ACC112 (cell line): ENCODE measurements around the gene POT1.

Experiments used
- H2AFZ ChIP-seq: fragments of 200-600 bp; sonication (generic); one replicate; pipeline ENCODE4 v1.6.0; 2017; ENCODE audit warnings: antibody characterized with exemption, low read length; ENCODE audit not compliant: unreplicated experiment
- H3K27ac ChIP-seq: fragments of 200-600 bp; sonication (generic); 2 replicates; pipeline ENCODE4 v1.5.1; 2014; ENCODE audit warnings: low read depth, mild to moderate bottlenecking, antibody characterized with exemption, low read length, moderate library complexity
- H3K27me3 ChIP-seq: fragments of 200-600 bp; sonication (generic); 2 replicates; pipeline ENCODE4 v1.6.1; 2014; ENCODE audit warnings: mild to moderate bottlenecking, antibody characterized with exemption, low read length, moderate library complexity, mixed read lengths; ENCODE audit not compliant: insufficient read depth
- H3K36me3 ChIP-seq: fragments of 200-600 bp; sonication (generic); 2 replicates; pipeline ENCODE4 v1.6.1; 2016; ENCODE audit warnings: mild to moderate bottlenecking, antibody characterized with exemption, low read length, moderate library complexity, mixed read lengths; ENCODE audit not compliant: insufficient read depth
- H3K4me1 ChIP-seq: fragments of 200-600 bp; sonication (generic); one replicate; pipeline ENCODE4 v1.6.1; 2016; ENCODE audit warnings: low read length, mixed read lengths; ENCODE audit not compliant: insufficient read depth, unreplicated experiment, control insufficient read depth
- H3K4me3 ChIP-seq: fragments of 200-600 bp; sonication (generic); 2 replicates; pipeline ENCODE4 v1.5.1; 2014; ENCODE audit warnings: mild to moderate bottlenecking, low read depth, low read length
- H3K79me2 ChIP-seq: fragments of 200-600 bp; sonication (generic); one replicate; pipeline ENCODE4 v1.6.0; 2016; ENCODE audit warnings: low read length; ENCODE audit not compliant: control insufficient read depth, unreplicated experiment, insufficient read depth

Gene POT1

DNA sequence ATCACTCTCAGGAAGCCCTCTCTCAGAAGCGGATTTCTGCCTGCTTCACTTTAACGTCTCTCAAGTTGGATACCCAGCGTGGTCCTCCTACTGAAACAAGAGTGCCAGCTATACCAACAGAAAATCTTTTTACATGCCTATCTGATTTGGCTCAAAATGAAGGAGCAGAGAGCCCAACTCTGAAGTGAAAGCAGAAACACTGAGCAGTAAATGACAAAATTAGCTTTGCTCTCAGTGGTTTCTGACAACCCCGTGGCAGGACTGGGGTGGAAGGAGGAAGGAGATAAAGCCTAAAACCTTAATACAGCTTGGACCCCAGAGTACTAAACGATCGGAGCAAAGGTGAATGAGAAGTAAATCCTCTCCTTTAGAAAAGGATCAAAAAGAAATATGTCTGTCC, 139.0 kb downstream of the POT1 start:
- Histone ChIP-seq H2AFZ (no peak overlapping the region), H3K4me3 (no peak overlapping the region)

DNA sequence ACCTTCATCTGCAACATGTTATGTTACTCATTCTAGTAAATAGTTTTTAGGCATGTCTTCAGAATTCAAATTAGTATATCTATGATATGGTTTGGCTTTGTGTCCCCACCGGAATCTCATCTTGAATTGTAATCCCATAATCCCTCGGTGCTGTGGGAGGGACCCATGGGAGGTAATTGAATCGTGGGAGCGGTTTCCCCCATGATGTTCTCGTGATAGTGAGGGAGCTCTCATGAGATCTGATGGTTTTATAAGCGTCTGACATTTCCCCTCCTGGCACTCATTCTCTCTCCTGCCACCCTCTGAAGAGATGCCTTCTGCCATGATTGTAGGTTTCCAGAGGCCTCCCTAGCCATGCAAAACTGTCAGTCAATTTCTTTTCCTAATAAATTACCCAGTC, 143.6 kb downstream of the POT1 start:
- no peak overlapping the region for H3K27ac ChIP-seq
- no peaks in the 10 kb centered on the region for H3K36me3 ChIP-seq
- no peak overlapping the region for H2AFZ ChIP-seq
- no peaks in the 10 kb centered on the region for H3K79me2 ChIP-seq
- no peaks in the 10 kb centered on the region for H3K4me1 ChIP-seq
- H3K27me3 ChIP-seq: peaks cover 33% of the 10 kb centered on the region
- no peak overlapping the region for H3K4me3 ChIP-seq

More for the DNA sequence above, 139.0 kb downstream of the POT1 start:
- peaks cover 52% of the 10 kb centered on the region for H3K27me3 ChIP-seq
- H3K27ac ChIP-seq: no peak overlapping the region
- no peaks in the 10 kb centered on the region for H3K4me1 ChIP-seq
- no peaks in the 10 kb centered on the region for H3K36me3 ChIP-seq
- no peaks in the 10 kb centered on the region for H3K79me2 ChIP-seq

DNA sequence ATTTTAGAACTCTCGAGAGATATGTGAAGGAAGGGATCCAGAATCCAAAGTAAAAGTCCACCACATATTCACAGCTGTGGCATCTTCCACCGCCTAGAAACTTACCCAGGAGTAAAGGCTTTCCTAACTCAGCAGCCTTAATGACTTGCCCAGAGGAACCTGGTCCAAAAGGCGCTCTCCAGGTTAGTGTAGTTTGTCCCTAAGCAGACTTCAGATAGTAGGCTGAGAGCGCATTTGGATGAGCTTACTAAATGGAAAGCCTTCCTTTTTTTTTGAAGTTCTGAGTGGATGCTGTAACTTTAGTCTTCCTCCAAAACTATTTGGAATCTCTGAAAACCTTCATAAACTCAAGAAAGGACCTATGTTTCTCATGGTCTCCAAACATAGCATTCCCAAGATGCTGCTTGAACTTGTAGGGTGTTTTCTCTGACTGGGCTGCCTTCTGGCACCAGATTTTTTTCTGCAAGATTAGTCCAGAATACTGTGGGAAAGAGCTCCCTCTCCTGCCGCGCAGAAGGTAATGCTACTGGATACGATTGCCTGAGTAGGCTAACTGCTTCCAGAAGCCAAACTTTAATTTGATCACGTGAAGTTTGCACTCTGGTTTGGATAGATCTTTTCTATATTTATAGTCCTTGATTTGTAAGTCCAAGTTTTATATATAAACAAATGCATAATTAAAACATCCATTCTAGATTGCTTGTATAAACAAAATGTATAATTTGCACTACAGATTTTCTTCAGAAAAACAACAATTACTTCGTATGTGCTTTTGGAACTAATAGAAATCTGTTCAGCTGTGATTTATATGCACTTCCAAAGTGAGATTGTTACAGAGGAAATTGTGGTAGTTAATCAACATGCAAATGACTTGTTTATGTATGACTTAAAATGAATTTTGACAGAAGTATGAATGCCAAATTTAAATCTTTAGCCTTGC, 144.5 kb downstream of the POT1 start:
- no peak overlapping the region for H3K4me3 ChIP-seq
- H3K79me2 ChIP-seq: no peaks in the 10 kb centered on the region
- no peak overlapping the region for H2AFZ ChIP-seq
- H3K4me1 ChIP-seq: no peaks in the 10 kb centered on the region
- H3K27me3 ChIP-seq: peaks cover 26% of the 10 kb centered on the region
- no peak overlapping the region for H3K27ac ChIP-seq
- H3K36me3 ChIP-seq: no peaks in the 10 kb centered on the region

DNA sequence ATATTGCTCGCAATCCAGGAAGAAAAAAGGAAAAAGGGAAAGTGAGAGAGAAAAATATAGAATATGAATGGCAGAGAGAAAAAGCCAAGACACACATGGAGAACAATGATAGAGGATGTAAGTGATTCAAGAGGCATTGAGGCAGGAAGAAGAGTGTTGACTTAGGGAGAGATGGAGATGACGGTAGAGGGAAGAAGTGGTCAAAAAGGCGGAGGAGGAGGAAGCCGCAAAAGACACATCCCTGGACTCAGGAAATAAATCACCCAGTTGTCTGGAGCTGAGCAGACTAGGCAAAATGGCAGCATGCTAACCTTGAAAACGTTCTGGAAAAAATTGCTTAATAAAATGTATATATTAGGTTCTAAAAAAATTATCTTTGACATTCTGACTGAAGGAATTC, 146.4 kb downstream of the POT1 start:
- Histone ChIP-seq H3K4me1 (no peaks in the 10 kb centered on the region), H2AFZ (no peak overlapping the region), H3K79me2 (no peaks in the 10 kb centered on the region), H3K27me3 (peaks cover 9% of the 10 kb centered on the region; the same call in 1 of the 2 replicates), H3K36me3 (no peaks in the 10 kb centered on the region), H3K4me3 (no peak overlapping the region), H3K27ac (no peak overlapping the region)

DNA sequence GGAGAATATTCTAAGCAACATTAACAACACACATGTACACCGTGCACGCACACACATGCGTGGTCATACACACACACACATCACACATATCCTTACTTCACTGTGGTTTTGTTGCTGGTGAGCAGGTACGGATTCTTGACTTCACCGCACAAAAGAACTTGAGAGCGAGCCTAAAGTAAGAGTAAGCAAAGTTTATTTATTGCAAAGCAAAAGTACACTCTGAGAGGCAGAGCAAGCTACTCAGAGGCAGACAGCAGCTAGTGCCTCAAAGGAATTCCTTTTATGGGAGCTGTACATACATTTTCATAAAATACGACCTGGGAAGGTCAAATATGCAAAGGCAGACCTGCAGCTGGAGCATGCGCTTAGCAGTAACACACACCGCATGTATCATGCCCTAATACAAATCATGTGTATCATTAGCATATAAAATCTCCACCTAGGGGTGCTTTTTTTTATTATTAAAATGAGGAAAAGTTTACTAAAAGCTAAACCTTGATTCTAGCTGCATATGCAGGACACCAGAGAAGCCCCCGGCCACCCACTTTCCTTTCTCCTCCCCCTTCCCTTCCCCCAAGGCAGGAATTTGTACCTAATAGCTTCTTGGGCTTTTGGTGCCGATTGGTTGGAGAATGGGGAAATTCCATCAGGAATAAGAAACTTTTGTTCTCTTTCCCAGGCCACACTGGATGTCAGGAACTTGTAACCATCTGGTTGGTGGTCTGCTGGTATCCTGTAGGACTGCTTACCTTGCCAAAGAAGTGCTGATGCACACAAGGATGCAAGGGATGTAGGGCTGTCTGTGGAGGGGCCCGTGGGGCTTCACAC, 147.5 kb downstream of the POT1 start:
- no peak overlapping the region for H3K4me3 ChIP-seq
- H3K79me2 ChIP-seq: no peaks in the 10 kb centered on the region
- H3K27ac ChIP-seq: no peak overlapping the region
- H2AFZ ChIP-seq: no peak overlapping the region
- H3K27me3 ChIP-seq: peaks cover 19% of the 10 kb centered on the region; the same call in 1 of the 2 replicates
- H3K36me3 ChIP-seq: no peaks in the 10 kb centered on the region
- no peaks in the 10 kb centered on the region for H3K4me1 ChIP-seq

DNA sequence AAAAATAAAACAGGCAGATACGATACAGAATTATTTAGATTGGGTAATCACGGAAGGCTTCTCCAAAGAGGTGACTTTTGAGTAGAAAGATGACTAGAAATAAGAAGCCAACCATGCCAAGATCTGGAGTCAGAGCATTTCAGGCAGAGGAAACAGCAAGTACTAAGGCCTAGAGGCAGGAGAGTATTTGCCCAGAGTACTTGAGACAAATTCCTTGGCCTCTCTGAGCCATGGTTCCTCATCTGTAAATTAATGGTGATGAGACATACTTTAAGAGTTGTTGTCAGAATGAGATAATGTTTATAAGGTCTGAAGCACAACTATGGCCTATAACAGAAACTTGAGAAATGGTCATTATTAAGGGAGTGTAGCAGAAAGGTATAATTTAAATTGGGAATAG, 148.2 kb downstream of the POT1 start:
- no peaks in the 10 kb centered on the region for H3K79me2 ChIP-seq
- no peaks in the 10 kb centered on the region for H3K36me3 ChIP-seq
- no peaks in the 10 kb centered on the region for H3K4me1 ChIP-seq
- H2AFZ ChIP-seq: no peak overlapping the region
- H3K4me3 ChIP-seq: no peak overlapping the region
- H3K27ac ChIP-seq: no peak overlapping the region
- H3K27me3 ChIP-seq: peaks cover 16% of the 10 kb centered on the region; the same call in 1 of the 2 replicates

DNA sequence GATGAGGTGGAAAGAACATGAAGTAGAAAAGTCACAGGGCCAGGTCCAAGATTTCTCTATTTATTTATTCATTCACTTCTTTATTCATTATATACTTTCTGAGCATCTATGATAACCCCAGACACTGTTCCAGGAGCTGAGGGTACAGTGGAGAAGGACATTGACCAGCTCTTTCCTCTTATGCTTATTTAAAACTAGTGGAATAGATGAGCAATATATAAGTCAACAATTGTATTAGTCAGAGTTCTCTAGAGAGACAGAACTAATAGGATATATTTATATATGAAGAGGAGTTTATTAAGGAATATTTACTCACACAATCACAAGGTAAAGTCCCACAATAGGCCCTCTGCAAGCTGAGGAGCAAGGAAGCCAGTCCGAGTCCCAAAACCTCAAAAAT, 149.0 kb downstream of the POT1 start:
- H3K27me3 ChIP-seq: peaks cover 17% of the 10 kb centered on the region; the same call in 1 of the 2 replicates
- no peaks in the 10 kb centered on the region for H3K36me3 ChIP-seq
- H3K4me3 ChIP-seq: no peak overlapping the region
- no peaks in the 10 kb centered on the region for H3K79me2 ChIP-seq
- no peaks in the 10 kb centered on the region for H3K4me1 ChIP-seq
- no peak overlapping the region for H3K27ac ChIP-seq
- H2AFZ ChIP-seq: no peak overlapping the region

DNA sequence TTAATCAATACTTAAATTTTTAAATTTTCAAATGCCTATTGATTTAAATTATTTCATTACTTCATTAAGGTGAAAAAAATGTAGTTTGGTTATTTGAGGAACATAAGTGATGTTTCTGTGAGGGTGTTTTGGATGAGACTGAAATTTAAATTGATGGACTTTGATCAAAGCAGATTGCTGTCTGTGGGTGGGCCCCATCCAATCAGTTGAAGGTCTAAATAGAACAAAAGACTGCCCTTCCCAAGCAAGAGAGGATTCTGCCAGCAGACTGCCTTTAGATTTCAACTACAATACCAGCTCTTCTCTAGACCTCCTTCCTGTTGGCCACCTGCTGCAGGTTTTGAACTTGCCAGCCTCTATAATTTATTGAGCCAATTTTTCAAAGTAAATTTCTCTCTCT, 149.6 kb downstream of the POT1 start:
- H3K4me1 ChIP-seq: no peaks in the 10 kb centered on the region
- H3K79me2 ChIP-seq: no peaks in the 10 kb centered on the region
- peaks cover 18% of the 10 kb centered on the region for H3K27me3 ChIP-seq
- H3K36me3 ChIP-seq: no peaks in the 10 kb centered on the region
- H3K4me3 ChIP-seq: no peak overlapping the region
- no peak overlapping the region for H2AFZ ChIP-seq
- no peak overlapping the region for H3K27ac ChIP-seq

DNA sequence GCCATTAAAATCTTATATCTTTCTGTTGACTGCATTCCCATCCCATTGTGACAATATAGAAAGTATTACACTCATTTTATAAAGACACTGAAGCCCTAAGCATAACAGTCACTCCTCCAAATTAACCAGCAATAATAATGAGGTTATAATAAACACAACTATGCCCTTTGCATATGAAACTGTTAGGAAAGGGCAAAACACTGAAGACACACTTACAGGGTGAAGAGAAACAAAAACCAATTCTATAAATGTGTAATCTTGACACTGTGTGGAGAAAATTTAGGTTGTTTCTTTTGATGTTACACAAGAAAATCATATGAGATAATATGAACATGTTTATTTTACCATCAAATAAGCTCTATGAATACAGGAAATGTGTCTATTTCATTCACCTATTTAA, 150.0 kb downstream of the POT1 start:
- Histone ChIP-seq H3K4me1 (no peaks in the 10 kb centered on the region), H3K4me3 (no peak overlapping the region), H2AFZ (no peak overlapping the region)

DNA sequence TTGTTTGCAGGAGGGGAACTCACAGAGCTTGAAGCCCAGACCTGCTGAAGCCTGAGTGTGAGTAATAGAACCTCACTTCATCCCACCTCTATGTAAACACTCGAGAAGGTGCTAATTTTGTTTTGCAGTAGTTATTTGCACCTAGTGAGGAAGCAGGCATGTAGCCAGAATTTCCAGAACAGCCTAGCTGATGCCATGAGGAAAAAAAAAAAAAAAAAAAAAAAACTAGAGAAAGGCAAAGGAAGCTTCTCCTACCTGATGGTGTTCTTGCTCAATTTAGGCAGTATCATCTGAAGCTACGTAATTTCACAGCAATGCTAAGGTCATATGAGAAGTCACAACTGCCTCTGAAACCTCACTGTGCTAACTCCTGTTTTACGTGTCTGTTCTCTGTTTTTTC, 150.4 kb downstream of the POT1 start:
- Histone ChIP-seq H3K27ac (no peak overlapping the region), H3K27me3 (peaks cover 25% of the 10 kb centered on the region), H3K36me3 (no peaks in the 10 kb centered on the region), H3K4me3 (no peak overlapping the region), H3K4me1 (no peaks in the 10 kb centered on the region), H3K79me2 (no peaks in the 10 kb centered on the region), H2AFZ (no peak overlapping the region)

More for the DNA sequence above, 150.0 kb downstream of the POT1 start:
- Histone ChIP-seq H3K27me3 (peaks cover 22% of the 10 kb centered on the region), H3K79me2 (no peaks in the 10 kb centered on the region), H3K27ac (no peak overlapping the region), H3K36me3 (no peaks in the 10 kb centered on the region)
